ENCODE data around the gene ZYG11B. TPM values are rescaled to one million over a fixed set of nuclear protein-coding genes. Genes with fewer than 3 reads are reported as not detected.

ZYG11B gene
- 30.0 and 37.4 TPM in 2 replicates for total RNA-seq

GRCh38 chr1:52726265-52727113, at the start of gene ZYG11B:
ZYG11B (plus strand) TSS chr1:52726453; CDS start chr1:52726654, 201 bp downstream.

GRCh38 chr1:52697795-52698674, 28.2 kb upstream of the ZYG11B start, which contains the start of gene COA7:
COA7 (minus strand) TSS chr1:52698347; CDS start chr1:52698326, 21 bp downstream.

DNA sequence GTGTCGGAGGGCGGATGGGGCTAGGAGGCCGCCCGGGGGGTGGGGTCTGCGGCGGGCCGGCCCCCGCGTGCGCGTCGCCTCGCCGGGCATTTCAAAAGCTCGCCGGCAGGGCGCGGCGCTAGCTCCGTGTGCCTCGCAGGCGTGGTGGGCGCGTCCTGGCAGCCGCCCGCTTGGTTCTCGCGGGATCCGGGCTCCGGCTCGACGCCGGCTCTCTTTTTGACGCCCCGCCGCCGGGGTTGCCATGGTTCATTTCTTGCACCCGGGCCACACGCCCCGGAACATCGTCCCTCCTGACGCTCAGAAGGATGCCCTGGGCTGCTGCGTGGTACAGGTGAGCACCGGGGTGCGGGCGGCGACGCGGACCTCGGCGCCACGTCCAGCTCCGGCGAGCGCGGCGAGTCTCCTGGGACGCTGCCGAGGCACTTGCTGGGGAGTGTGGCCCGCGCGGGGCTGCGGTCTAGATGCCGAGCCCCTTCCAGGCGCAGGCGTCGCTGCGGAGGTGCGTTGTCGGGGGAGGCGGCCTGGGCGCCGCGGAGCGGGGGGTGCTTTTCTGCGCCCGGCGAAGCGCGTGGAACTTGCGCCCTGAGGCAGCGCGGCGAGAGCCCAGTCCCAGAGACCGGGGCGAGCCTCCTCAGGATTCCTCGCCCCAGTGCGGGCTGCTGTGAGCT, 116.5 kb downstream of the ZYG11B start, which contains the start of gene ZYG11A:
Gene ZYG11A (plus strand): TSS at position 118 of the 668 bp plus-strand sequence. CDS start 124 bp downstream, at position 242.

Other genes with a start within 250 kb of the ZYG11B start
- 14.5 and 22.4 TPM in 2 replicates for gene TUT4, start 173.4 kb upstream of the ZYG11B start, total RNA-seq
- 13.5 and 13.6 TPM in 2 replicates for gene GPX7, start 124.1 kb upstream of the ZYG11B start, total RNA-seq
- gene SHISAL2A, start 93.3 kb upstream of the ZYG11B start, total RNA-seq = not detected in 2 replicates
- gene COA7, start 28.1 kb upstream of the ZYG11B start, total RNA-seq = 7.9 and 13.3 TPM in 2 replicates
- under 0.01 and 0.33 TPM in 2 replicates for gene ZYG11A, start 116.3 kb downstream of the ZYG11B start, total RNA-seq
- gene ECHDC2, start 195.3 kb downstream of the ZYG11B start, total RNA-seq = 3.0 and 4.6 TPM in 2 replicates
- 134 and 159 TPM in 2 replicates for gene SCP2, start 200.8 kb downstream of the ZYG11B start, total RNA-seq

Measured in dermis lymphatic vessel endothelial cell (primary cell).